ENCODE measurements around the gene TMOD3.

- TF ChIP-seq, protein P1, sequence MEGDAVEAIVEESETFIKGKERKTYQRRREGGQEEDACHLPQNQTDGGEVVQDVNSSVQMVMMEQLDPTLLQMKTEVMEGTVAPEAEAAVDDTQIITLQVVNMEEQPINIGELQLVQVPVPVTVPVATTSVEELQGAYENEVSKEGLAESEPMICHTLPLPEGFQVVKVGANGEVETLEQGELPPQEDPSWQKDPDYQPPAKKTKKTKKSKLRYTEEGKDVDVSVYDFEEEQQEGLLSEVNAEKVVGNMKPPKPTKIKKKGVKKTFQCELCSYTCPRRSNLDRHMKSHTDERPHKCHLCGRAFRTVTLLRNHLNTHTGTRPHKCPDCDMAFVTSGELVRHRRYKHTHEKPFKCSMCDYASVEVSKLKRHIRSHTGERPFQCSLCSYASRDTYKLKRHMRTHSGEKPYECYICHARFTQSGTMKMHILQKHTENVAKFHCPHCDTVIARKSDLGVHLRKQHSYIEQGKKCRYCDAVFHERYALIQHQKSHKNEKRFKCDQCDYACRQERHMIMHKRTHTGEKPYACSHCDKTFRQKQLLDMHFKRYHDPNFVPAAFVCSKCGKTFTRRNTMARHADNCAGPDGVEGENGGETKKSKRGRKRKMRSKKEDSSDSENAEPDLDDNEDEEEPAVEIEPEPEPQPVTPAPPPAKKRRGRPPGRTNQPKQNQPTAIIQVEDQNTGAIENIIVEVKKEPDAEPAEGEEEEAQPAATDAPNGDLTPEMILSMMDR (IDR thresholded peaks at IDR 0.05; ENCODE audit: insufficient read depth, low read length, poor library complexity, severe bottlenecking), result no peak
- TF ChIP-seq EZH2phosphoT487 (conservative IDR thresholded peaks at IDR 0.05; ENCODE audit: low read length), result no peak
These were observed 8.4 kb downstream of the TMOD3 start for GRCh38 chr15:51837792-51838251.

Measured in SU-DHL-6 (cell line).